Activated CD4-positive, alpha-beta T cell treated with anti-CD3 and anti-CD28 coated beads, Interleukin-2, amount 10 ng/mL, durations not matched to agents 7 days and 5 days (primary cell): ENCODE data around the gene CERS5. TPM values are rescaled to one million over a fixed set of nuclear protein-coding genes. Genes with fewer than 3 reads are reported as not detected.
A peak's percentile ranks its signal among the peaks of the same experiment; 100 is the strongest.

Experiments
- CTCF ChIA-PET: fragments of 350-600 bp; sonication (Branson Sonifier 250); formaldehyde crosslinking; loops from one replicate; lab custom pipeline; 2021; ENCODE audit warnings: antibody characterized with exemption; lab: Charles Lee
- POLR2A ChIA-PET: fragments of 350-600 bp; sonication (Branson Sonifier 250); formaldehyde crosslinking; loops from one replicate; lab custom pipeline; 2021; ENCODE audit warnings: antibody characterized with exemption; lab: Charles Lee
- DNase-seq: peaks from one replicate; pipeline ENCODE4 v3.0.0-alpha.2; 2020
- H3K27ac Mint-ChIP-seq: one replicate; pipeline ENCODE4 v1.8.0; 2021; ENCODE audit warnings: mild to moderate bottlenecking, moderate library complexity, mixed read lengths
- H3K27me3 Mint-ChIP-seq: one replicate; pipeline ENCODE4 v1.8.0; 2021; ENCODE audit warnings: mixed read lengths
- H3K36me3 Mint-ChIP-seq: one replicate; pipeline ENCODE4 v1.8.0; 2021; ENCODE audit warnings: low read depth, mixed read lengths
- H3K4me1 Mint-ChIP-seq: one replicate; pipeline ENCODE4 v1.8.0; 2021; ENCODE audit warnings: mixed read lengths
- H3K4me3 Mint-ChIP-seq: one replicate; pipeline ENCODE4 v1.8.0; 2021; ENCODE audit warnings: mild to moderate bottlenecking, moderate library complexity, mixed read lengths
- H3K9me3 Mint-ChIP-seq: one replicate; pipeline ENCODE4 v1.8.0; 2021; ENCODE audit warnings: mixed read lengths
- total RNA-seq, 2 experiments: library from RNA; stranded (reverse); gene quantifications; one replicate each; pipeline ENCODE4 v1.2.3, GENCODE V29; 2021

CERS5 gene
- total RNA-seq, 2 experiments from 2014 or later: 49.2 to 59.2 TPM

- no peak for DNase-seq
- H3K36me3 Mint-ChIP-seq: peaks cover 16% of the 10 kb centered on the region
- H3K4me3 Mint-ChIP-seq: no peak overlapping the region
- H3K9me3 Mint-ChIP-seq: no peaks in the 10 kb centered on the region
- CTCF ChIA-PET: interaction anchor here (0.9 to 4.0 kb wide), 5 partner anchors 11 to 74 kb away, joined by 3 to 12 read pairs (median 4); partner anchors contain the start of gene COX14
- peaks cover 44% of the 10 kb centered on the region for H3K4me1 Mint-ChIP-seq
- no peaks in the 10 kb centered on the region for H3K27me3 Mint-ChIP-seq
- no peak overlapping the region for H3K27ac Mint-ChIP-seq
- POLR2A ChIA-PET: no interaction called here
These were observed 18.9 kb upstream of the CERS5 start for GRCh38 chr12:50185970-50186663.

- no peak for DNase-seq
- CTCF ChIA-PET: interaction anchor here (0.9 to 4.0 kb wide), 7 partner anchors 10 to 73 kb away, joined by 3 to 12 read pairs (median 4); partner anchors contain the start of gene COX14
- H3K27me3 Mint-ChIP-seq: no peaks in the 10 kb centered on the region
- peaks cover 16% of the 10 kb centered on the region for H3K36me3 Mint-ChIP-seq
- POLR2A ChIA-PET: no interaction called here
- no peaks in the 10 kb centered on the region for H3K9me3 Mint-ChIP-seq
- H3K4me3 Mint-ChIP-seq: no peak overlapping the region
- peaks cover 41% of the 10 kb centered on the region for H3K4me1 Mint-ChIP-seq
- no peak overlapping the region for H3K27ac Mint-ChIP-seq
These were observed 18.2 kb upstream of the CERS5 start for GRCh38 chr12:50185301-50185895.

- Mint-ChIP-seq H3K27me3 (no peaks in the 10 kb centered on the region), H3K9me3 (no peaks in the 10 kb centered on the region), H3K27ac (no peak overlapping the region), H3K36me3 (peaks cover 16% of the 10 kb centered on the region), H3K4me1 (peaks cover 38% of the 10 kb centered on the region), H3K4me3 (no peak overlapping the region)
- no peak for DNase-seq
- ChIA-PET CTCF (interaction anchor here (0.7 to 4.0 kb wide), 5 partner anchors 9 to 84 kb away, joined by 3 to 12 read pairs (median 3); no protein-coding TSS in a partner anchor), POLR2A (no interaction called here)
These were observed 17.1 kb upstream of the CERS5 start for GRCh38 chr12:50184261-50184660.

- Mint-ChIP-seq H3K27me3 (no peaks in the 10 kb centered on the region), H3K9me3 (no peaks in the 10 kb centered on the region), H3K27ac (no peak overlapping the region), H3K36me3 (peaks cover 16% of the 10 kb centered on the region), H3K4me1 (peaks cover 20% of the 10 kb centered on the region), H3K4me3 (no peak overlapping the region)
- DNase-seq: no peak
- CTCF ChIA-PET: interaction anchor here (1.2 to 2.0 kb wide), 2 partner anchors 15 to 39 kb away, joined by 3 to 6 read pairs; partner anchors contain the start of gene CERS5
- POLR2A ChIA-PET: no interaction called here
These were observed 15.3 kb upstream of the CERS5 start for GRCh38 chr12:50182461-50182860.

- ChIA-PET CTCF (interaction anchor here (0.7 to 2.0 kb wide), 3 partner anchors 9 to 70 kb away, joined by 3 to 6 read pairs (median 4); partner anchors contain the start of gene CERS5), POLR2A (no interaction called here)
- peaks cover 13% of the 10 kb centered on the region for H3K4me1 Mint-ChIP-seq
- H3K9me3 Mint-ChIP-seq: no peaks in the 10 kb centered on the region
- H3K4me3 Mint-ChIP-seq: no peak overlapping the region
- H3K36me3 Mint-ChIP-seq: peaks cover 15% of the 10 kb centered on the region
- no peak for DNase-seq
- no peak overlapping the region for H3K27ac Mint-ChIP-seq
- no peaks in the 10 kb centered on the region for H3K27me3 Mint-ChIP-seq
These were observed 14.5 kb upstream of the CERS5 start for GRCh38 chr12:50181691-50182090.

DNA sequence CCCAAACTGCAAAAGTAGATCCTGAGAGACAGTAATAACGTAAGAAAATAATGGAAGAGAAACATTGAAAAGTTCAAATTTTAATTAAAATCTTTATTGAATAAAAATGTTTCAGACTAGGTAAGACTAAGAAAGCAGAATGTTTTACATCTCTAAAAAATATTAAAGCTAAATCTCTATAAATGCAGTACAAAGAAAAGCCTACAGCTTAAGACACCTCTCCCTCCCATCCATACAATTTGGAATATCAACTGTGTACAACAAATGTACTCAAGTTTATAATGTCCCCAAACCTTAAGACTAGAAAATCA is 8.5 kb upstream of the CERS5 start:
- ChIA-PET POLR2A (interaction anchor here (1.2 kb wide), 1 partner anchor 8 kb away, joined by 3 read pairs; the partner anchor contains the start of gene CERS5), CTCF (interaction anchor here (0.6 to 1.9 kb wide), 13 partner anchors 9 to 429 kb away, joined by 3 to 12 read pairs (median 3); partner anchors contain the start of genes CERS5 and COX14)
- Mint-ChIP-seq H3K27me3 (no peaks in the 10 kb centered on the region), H3K36me3 (peaks cover 8% of the 10 kb centered on the region), H3K4me1 (no peaks in the 10 kb centered on the region), H3K4me3 (no peak overlapping the region), H3K27ac (no peak overlapping the region), H3K9me3 (no peaks in the 10 kb centered on the region)
- no peak for DNase-seq

DNA sequence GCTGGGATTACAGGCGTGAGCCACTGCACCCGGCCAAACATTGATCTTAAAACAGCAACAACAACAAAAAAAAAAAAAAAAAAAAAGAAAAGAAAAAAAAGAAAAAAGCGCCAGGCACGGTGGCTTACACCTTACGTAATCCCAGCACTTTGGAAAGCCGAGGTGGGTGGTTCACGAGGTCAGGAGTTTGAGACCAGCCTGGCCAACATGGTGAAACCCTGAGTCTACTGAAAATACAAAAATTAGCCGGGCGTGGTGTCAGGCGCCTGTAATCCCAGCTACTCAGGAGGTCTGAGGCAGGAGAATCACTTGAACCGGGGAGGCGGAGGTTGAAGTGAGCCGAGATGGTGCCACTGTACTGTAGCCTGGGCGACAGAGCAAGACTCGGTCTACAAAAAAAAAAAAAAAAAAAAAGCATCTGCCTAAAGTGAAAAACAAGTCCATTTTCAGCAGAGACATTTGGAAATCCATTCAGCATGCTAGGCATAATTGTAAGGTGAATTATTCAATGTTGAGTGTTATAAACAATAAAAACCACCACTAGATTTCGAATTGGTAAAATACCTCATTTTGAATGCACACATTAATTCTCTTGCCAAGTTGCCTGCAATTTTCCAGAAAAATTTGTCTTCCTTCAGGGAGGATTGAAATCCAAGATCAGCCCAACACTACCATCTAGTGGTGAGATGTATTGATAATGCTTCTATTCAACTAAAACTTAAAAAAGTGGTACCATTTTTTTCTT is 8.0 kb upstream of the CERS5 start:
- CTCF ChIA-PET: interaction anchor here (0.6 to 1.9 kb wide), 13 partner anchors 8 to 429 kb away, joined by 3 to 12 read pairs (median 3); partner anchors contain the start of genes CERS5 and COX14
- no peaks in the 10 kb centered on the region for H3K9me3 Mint-ChIP-seq
- H3K27ac Mint-ChIP-seq: no peak overlapping the region
- POLR2A ChIA-PET: interaction anchor here (1.2 kb wide), 1 partner anchor 8 kb away, joined by 3 read pairs; the partner anchor contains the start of gene CERS5
- H3K36me3 Mint-ChIP-seq: peaks cover 8% of the 10 kb centered on the region
- H3K27me3 Mint-ChIP-seq: no peaks in the 10 kb centered on the region
- peaks cover 3% of the 10 kb centered on the region for H3K4me1 Mint-ChIP-seq
- DNase-seq: peak; percentile 61
- no peak overlapping the region for H3K4me3 Mint-ChIP-seq

DNA sequence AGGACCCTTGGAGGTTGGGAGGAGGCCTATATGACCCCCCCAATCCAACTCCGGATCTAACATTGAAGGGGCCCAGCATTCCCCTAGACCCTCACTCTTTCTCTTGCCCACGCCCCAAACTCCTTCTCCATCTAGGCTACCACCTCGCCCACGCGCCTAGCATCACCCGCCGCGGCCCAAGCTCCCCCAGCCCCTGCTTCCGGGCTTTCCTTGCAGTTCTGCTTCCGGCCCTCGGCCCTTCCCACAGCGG is 445 bp downstream of the CERS5 start:
- H3K4me1 Mint-ChIP-seq: peaks cover 37% of the 10 kb centered on the region
- DNase-seq: peak; percentile 50
- H3K36me3 Mint-ChIP-seq: peaks cover 17% of the 10 kb centered on the region
- H3K9me3 Mint-ChIP-seq: no peaks in the 10 kb centered on the region
- peak overlapping the region; percentile 97 for H3K27ac Mint-ChIP-seq
- no peaks in the 10 kb centered on the region for H3K27me3 Mint-ChIP-seq
- ChIA-PET CTCF (interaction anchor here (1.1 to 3.5 kb wide), 10 partner anchors 9 to 339 kb away, joined by 3 to 18 read pairs (median 3); partner anchors contain the start of genes COX14 and SMARCD1), POLR2A (interaction anchor here (0.7 to 0.9 kb wide), 2 partner anchors 9 to 56 kb away, joined by 3 read pairs; no protein-coding TSS in a partner anchor)
- H3K4me3 Mint-ChIP-seq: peak overlapping the region; percentile 86

DNA sequence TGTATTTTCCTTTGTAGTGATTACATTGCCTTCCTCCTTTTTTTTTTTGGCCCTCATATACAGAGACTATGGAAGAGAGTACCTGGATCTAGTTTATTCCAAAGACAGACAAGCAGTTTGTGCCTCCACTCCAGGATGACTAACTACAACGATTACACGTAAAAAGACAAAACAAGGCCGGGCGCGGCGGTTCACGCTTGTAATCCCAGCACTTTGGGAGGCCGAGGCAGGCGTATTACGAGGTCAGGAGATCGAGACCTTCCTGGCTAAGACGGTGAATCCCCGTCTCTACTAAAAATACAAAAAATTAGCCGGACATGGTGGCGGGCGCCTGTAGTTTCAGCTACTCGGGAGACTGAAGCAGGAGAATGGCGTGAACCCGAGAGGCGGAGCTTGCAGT is 2.2 kb downstream of the CERS5 start:
- ChIA-PET CTCF (interaction anchor here (1.8 to 3.5 kb wide), 2 partner anchors 11 to 53 kb away, joined by 5 to 18 read pairs; partner anchors contain the start of gene COX14), POLR2A (no interaction called here)
- no peak for DNase-seq
- Mint-ChIP-seq H3K27me3 (no peaks in the 10 kb centered on the region), H3K4me3 (peak overlapping the region; percentile 86), H3K4me1 (peaks cover 38% of the 10 kb centered on the region), H3K36me3 (peaks cover 17% of the 10 kb centered on the region), H3K27ac (peak overlapping the region; percentile 69), H3K9me3 (no peaks in the 10 kb centered on the region)

- no peak for DNase-seq
- CTCF ChIA-PET: interaction anchor here (0.6 to 2.2 kb wide), 7 partner anchors 13 to 1191 kb away, joined by 3 to 6 read pairs (median 5); partner anchors contain the start of gene COX14
- Mint-ChIP-seq H3K9me3 (no peaks in the 10 kb centered on the region), H3K4me1 (peaks cover 30% of the 10 kb centered on the region), H3K27me3 (no peaks in the 10 kb centered on the region), H3K27ac (no peak overlapping the region), H3K36me3 (peaks cover 30% of the 10 kb centered on the region), H3K4me3 (no peak overlapping the region)
- POLR2A ChIA-PET: no interaction called here
These were observed 4.9 kb downstream of the CERS5 start for GRCh38 chr12:50162230-50162629.

DNA sequence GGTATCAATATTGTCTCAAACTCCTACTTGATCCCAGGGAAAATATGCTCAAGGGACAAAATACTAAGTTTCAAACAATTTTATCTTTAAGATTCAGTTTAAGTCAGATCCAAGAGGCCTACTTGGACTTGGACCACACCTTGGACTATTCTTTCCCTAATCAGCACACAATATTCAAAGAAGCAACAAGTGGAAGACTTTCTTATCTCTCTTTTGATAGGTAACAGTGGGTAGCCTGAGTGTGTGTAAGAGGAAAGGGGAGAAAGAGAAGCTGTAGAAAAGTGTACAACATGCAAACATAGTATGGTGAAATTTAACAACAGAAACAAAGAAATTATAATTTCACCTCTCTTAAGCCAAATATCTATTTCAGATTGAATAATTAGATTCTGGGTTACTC is 6.5 kb downstream of the CERS5 start:
- peaks cover 22% of the 10 kb centered on the region for H3K4me1 Mint-ChIP-seq
- CTCF ChIA-PET: interaction anchor here (1.0 kb wide), 1 partner anchor 14 kb away, joined by 3 read pairs; no protein-coding TSS in a partner anchor
- no peak overlapping the region for H3K27ac Mint-ChIP-seq

DNA sequence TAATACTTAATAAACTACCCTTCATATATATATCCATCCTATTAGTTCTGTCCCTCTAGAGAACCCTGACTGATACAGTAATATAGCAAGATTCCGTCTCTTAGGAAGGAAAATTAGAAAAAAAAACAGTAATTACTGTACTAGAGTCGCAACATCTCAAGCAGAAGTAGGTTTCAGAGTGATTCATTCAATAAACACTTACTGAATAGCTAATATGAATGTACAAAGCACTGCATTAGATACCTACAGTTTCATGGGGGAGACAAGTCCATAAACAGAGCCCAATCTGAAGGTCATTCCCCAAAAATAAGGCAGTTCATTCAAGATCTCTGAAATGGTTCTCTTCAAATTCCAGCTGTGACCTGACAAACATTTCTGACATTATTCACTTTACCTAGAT is 9.9 kb downstream of the CERS5 start:
- Mint-ChIP-seq H3K9me3 (no peaks in the 10 kb centered on the region), H3K36me3 (peaks cover 19% of the 10 kb centered on the region), H3K4me3 (no peak overlapping the region), H3K27me3 (no peaks in the 10 kb centered on the region), H3K4me1 (peaks cover 9% of the 10 kb centered on the region), H3K27ac (no peak overlapping the region)
- CTCF ChIA-PET: interaction anchor here (1.1 to 2.1 kb wide), 2 partner anchors 10 to 83 kb away, joined by 3 to 6 read pairs; partner anchors contain the start of gene CERS5
- POLR2A ChIA-PET: interaction anchor here (0.6 kb wide), 2 partner anchors 11 to 551 kb away, joined by 3 to 5 read pairs; no protein-coding TSS in a partner anchor
- DNase-seq: no peak

More for the DNA sequence above, 6.5 kb downstream of the CERS5 start:
- Mint-ChIP-seq H3K27me3 (no peaks in the 10 kb centered on the region), H3K36me3 (peaks cover 23% of the 10 kb centered on the region), H3K9me3 (no peaks in the 10 kb centered on the region), H3K4me3 (no peak overlapping the region)
- no peak for DNase-seq
- POLR2A ChIA-PET: no interaction called here
